ENCODE results near the gene TCN2.

- TF ChIP-seq CTCF (conservative IDR thresholded peaks at IDR 0.05 in 1 of 2, IDR thresholded peaks at IDR 0.05 in 1 of 2; ENCODE audit: low read depth in 1 of 2, low read length in 2 of 2) (no peak), EZH2 (IDR thresholded peaks at IDR 0.05; ENCODE audit: low read length, missing control alignments) (no peak)
These were observed at the start of gene TCN2 for GRCh38 chr22:30606455-30607299.
